ENCODE data around the gene TOB1.
"Not testable (repeated sequence)": the region's sequence is repeated elsewhere in the genome, so short reads cannot be mapped to it uniquely, and the experiment has no call there.

TOB1 gene

GRCh38 chr17:50894513-50894912 lies 28.4 kb upstream of the TOB1 start:
- not testable (repeated sequence) for DNase-seq

- no peak for DNase-seq
Measured at GRCh38 chr17:50893183-50893993, 27.2 kb upstream of the TOB1 start.

- no peak for DNase-seq
Measured at GRCh38 chr17:50892101-50892776, 26.1 kb upstream of the TOB1 start.

- no peak for DNase-seq
Measured at GRCh38 chr17:50891577-50891989, 25.4 kb upstream of the TOB1 start.

- DNase-seq = no peak
Measured at GRCh38 chr17:50890675-50891516, 24.7 kb upstream of the TOB1 start.

- no peak for DNase-seq
Measured at GRCh38 chr17:50889528-50890118, 23.5 kb upstream of the TOB1 start.

GRCh38 chr17:50887705-50888245 lies 21.6 kb upstream of the TOB1 start:
- no peak for DNase-seq

GRCh38 chr17:50884439-50885311 lies 18.5 kb upstream of the TOB1 start:
- DNase-seq = no peak

- DNase-seq = no peak
Measured at GRCh38 chr17:50883850-50884438, 17.8 kb upstream of the TOB1 start.

GRCh38 chr17:50882851-50883250 lies 16.7 kb upstream of the TOB1 start:
- no peak for DNase-seq

GRCh38 chr17:50881182-50881581 lies 15.0 kb upstream of the TOB1 start:
- DNase-seq = no peak

- no peak for DNase-seq
Measured at GRCh38 chr17:50879086-50879485, 12.9 kb upstream of the TOB1 start.

- DNase-seq = no peak
Measured at GRCh38 chr17:50877838-50878237, 11.7 kb upstream of the TOB1 start.

GRCh38 chr17:50877042-50877441 lies 10.9 kb upstream of the TOB1 start:
- DNase-seq = not testable (repeated sequence)

- no peak for DNase-seq
Measured at GRCh38 chr17:50875074-50875473, 8.9 kb upstream of the TOB1 start.

- DNase-seq = peak in 4 of 5 donors; percentile 12 to 74 (median 22)
Measured at GRCh38 chr17:50872710-50873424, 6.7 kb upstream of the TOB1 start.

GRCh38 chr17:50871898-50872297 lies 5.7 kb upstream of the TOB1 start:
- DNase-seq = no peak

- DNase-seq = peak in 4 of 5 donors; percentile 36 to 79 (median 54)
Measured at GRCh38 chr17:50871364-50871763, 5.2 kb upstream of the TOB1 start.

GRCh38 chr17:50868602-50869001 lies 2.4 kb upstream of the TOB1 start:
- DNase-seq = no peak

- no peak for DNase-seq
Measured at GRCh38 chr17:50868140-50868438, 1.9 kb upstream of the TOB1 start.
